Stimulated activated CD8-positive, alpha-beta memory T cell treated with anti-CD3 and anti-CD28 coated beads, Interleukin-4, amount 100 ng/mL, for 1 hour (primary cell): ENCODE data around the gene TMEM150B.
"Not testable (repeated sequence)": the region's sequence is repeated elsewhere in the genome, so short reads cannot be mapped to it uniquely, and the experiment has no call there.

ENCODE experiments used
- DNase-seq, 2 donors: peaks; one replicate each; pipeline ENCODE4 v3.0.0-alpha.2; 2020; ENCODE audit warnings: low read depth in 2 of 2, low spot score in 1 of 2

Gene TMEM150B

GRCh38 chr19:55339889-55340783 lies 15.0 kb upstream of the TMEM150B start:
- DNase-seq = no peak

DNA sequence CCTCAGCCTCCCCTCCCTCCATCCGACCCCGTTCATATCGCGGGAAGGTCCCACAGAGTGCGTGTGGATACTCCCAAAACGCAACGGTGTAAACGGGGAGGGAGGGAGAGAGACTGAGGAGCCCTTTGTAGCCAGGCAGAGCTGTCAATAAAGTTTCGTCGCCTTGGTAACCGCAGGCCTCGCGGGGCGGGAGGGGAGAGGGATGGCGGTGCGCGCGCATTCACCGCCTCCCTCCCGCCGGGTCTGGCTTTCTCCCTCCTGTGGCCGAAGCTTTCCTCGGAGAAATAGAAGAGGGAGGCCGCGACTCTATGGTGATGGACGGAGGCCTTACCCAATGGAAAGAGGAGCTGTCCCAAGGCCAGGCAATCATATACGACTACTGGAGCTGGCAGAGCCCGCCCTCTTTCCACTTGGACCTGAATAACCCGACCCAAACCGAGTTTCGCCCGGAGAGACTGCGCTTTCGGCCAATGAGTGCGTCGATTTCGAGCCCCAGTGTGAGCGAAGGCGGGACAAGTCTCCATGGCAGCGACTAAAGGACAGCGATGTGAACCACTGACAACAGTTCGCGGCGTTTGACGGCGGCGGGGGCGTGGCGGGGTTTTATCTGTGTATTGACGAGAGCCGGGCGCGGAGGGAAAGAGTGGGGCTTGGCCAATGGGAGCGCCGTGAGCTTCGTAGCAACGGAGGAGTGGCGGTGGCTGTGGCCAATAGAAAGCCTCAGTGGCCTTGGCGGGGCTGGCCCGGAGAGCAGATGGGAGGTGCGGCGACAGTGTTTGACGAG lies 14.2 kb upstream of the TMEM150B start, which contains the start of gene KMT5C:
TSS of gene KMT5C (plus strand) at position 772 of the 784 bp plus-strand sequence. CDS start 2,061 bp downstream, outside the sequence.
- peak; percentile 100 for DNase-seq

- no peak for DNase-seq
Observed at GRCh38 chr19:55336101-55336500, 11.0 kb upstream of the TMEM150B start.

DNA sequence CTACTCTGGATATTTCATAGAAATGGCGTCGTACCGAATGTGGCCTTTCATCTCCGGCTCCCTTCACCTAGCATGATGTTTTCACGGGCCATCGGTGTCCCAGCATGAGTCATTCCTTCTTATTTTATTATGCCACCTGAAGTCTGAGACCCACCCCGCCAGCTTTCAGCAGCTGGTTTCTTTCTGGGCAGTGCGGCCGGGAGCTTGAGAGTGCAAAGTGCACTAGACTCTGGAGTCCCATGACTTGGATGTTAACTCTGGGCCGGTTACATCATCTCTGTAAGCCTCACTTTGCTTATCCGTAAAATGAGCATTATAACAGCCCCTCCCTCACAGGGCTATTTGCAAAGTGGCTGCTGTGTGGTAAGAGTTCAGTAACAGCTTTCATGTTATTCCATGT lies 8.7 kb upstream of the TMEM150B start:
- DNase-seq = no peak

DNA sequence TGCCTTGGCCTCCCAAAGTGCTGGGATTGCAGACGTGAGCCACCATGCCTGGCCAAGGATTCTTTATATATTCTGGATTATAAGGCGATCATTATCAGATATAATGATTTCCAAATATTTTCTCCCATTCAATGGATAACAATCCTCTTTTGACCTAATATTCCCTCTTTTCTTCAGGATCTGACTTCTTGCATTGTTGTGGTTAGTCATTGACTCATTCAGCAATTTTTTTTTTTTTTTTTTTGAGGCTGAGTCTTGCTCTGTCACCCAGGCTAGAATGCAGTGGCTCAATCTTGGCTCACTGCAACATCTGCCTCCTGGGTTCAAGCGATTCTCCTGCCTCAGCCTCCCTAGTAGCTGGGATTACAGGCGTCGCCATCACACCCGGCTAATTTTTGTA lies 4.7 kb upstream of the TMEM150B start:
- not testable (repeated sequence) for DNase-seq

DNA sequence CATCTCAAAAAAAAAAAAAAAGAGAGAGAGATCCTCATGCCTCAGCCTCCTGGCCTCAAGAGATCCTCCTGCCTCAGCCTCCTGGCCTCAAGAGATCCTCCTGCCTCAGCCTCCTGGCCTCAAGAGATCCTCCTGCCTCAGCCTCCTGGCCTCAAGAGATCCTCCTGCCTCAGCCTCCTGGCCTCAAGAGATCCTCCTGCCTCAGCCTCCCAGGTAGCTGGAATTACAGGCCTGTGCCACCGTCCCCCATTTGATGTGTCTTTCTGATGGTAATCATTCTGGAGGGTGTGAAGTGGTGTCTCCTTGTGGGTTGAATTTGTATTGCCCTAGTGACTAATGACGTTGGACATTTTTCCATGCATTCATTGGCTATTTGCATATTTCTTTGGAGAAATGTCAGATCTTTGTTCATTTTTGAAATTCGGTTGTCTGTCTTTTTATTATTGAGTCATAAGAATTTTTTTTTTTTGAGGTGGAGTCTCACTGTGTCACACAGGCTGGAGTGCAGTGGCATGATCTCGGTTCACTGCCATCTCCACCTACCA lies 3.7 kb upstream of the TMEM150B start:
- DNase-seq = not testable (repeated sequence)

DNA sequence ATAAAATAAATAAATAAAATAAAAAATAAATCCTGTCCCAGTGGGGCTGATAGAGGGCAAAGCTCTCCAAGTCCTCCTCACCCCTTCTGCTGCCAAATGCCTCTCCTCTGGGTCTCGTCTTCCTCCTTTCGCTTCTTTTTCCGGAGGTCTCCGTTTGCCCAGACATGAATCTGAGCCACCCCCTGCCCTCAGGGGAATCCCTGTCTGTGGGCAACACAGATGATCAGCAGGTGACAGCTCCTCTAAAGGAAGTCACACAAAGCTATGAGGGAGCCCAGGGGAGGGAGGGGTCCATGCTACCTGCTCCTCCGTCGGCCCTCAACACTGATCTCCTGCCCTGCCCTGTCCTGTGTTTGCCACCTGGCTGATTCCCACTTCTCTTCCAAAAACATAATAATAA lies 479 bp downstream of the TMEM150B start:
- DNase-seq = no peak

GRCh38 chr19:55322204-55322885 lies 2.8 kb downstream of the TMEM150B start:
- DNase-seq = no peak

GRCh38 chr19:55321466-55322137 lies 3.5 kb downstream of the TMEM150B start:
- no peak for DNase-seq

DNA sequence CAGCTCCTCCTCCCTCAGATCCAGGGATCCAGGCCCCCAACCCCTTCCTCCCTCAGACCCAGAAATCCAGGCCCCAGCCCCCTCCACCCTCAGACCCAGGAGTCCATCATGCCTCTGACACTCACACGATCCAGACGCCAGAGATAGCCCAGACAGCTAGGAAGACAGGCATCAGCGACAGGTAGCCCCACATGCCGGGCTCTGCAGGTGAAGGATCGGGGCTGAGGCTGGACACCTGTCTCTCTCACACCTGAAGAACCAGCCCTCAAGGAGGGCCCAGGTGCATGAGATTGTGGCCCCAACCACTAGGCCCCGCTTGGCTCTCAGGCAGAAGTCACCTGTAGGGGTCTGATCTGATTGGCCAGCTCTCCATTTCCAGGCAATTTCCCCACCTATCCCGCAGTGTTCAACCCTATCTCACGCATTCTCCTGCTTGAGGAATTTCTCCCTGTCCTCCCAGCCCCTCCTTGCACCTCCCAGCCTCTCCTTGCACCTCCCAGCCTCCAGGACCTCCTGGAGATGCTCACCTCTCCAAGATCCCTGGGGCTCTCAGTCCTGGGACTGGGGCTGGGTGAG lies 4.2 kb downstream of the TMEM150B start:
- DNase-seq = no peak

GRCh38 chr19:55319785-55320184 lies 5.4 kb downstream of the TMEM150B start:
- no peak for DNase-seq

- no peak for DNase-seq
Observed at GRCh38 chr19:55316646-55317045, 8.5 kb downstream of the TMEM150B start.

GRCh38 chr19:55315956-55316525 lies 9.1 kb downstream of the TMEM150B start:
- no peak for DNase-seq

GRCh38 chr19:55314396-55314795 lies 10.7 kb downstream of the TMEM150B start:
- DNase-seq = no peak

DNA sequence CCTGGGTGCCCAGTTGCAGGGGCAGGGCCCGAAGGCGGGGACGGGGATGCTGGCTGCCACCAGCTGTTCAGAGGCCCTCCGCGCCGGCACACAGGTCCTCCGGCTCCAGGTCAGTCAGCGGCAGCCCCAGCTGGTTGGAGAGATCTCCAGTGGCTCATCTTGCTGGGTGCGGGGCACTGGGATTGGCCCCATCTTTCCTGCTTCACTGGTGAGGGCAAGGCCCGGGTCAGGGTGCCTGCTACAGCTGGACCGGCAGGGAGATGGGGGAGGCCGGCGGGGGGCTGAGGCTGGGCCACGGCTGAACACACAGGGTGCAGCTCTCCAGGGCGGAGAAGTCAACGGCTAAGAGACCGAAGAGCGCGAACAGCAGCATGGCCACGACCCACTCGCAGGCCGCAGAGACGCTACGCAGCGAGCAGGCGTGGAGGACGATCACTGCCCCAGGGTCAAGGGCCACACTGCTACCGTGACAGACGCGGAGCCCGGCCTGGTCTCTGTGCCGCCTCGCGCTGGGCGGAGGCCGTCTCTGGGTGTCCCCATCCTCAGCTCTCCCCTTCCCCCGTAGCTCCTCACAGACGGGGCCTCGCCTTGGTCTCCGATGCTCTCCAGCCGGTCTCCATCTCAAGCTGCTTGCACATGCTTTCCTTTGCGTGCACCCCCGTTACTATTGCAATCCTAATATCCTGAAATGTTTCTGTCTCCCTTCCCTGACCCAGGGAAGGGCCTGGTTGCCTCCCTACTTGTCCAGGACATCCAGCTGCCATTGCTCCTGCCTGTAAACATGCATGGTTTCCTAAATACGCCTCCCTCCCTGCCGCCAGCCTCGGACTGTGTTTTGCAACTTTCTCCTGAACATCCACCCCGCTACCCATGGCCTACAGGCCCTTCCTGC lies 12.3 kb downstream of the TMEM150B start:
- DNase-seq = no peak

GRCh38 chr19:55311797-55312196 lies 13.3 kb downstream of the TMEM150B start:
- no peak for DNase-seq

- DNase-seq = no peak
Observed at GRCh38 chr19:55311397-55311796, 13.7 kb downstream of the TMEM150B start.

DNA sequence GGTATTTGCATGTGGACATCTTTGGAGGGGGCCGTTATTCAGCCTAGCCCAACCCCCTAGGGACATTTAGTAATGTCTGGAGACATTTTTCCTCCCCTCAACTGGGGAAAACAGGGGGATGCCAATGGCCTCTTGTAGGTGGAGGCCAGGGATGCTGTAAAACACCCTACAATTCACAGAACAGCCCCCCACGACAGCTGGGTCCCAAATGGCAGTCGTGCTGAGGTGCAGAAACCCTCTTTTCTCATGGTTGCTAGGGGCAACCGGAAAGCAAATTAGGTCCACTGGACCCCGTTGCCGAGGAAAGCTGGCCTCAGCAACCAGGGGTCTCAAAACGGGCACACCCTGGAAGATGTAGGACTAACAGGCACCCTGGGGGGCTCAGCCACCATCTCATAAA lies 14.6 kb downstream of the TMEM150B start:
- no peak for DNase-seq

GRCh38 chr19:55309448-55309847 lies 15.7 kb downstream of the TMEM150B start:
- DNase-seq = no peak
